H54 (cell line): ENCODE data around the gene TSG101.

Source experiments
- DNase-seq: peaks from one replicate; pipeline ENCODE4 v3.0.0; 2011; ENCODE audit warnings: low spot score, mixed read lengths; ENCODE audit not compliant: insufficient read length
- FAIRE-seq: peaks from 3 replicates; lab custom pipeline; 2011; peaks lifted over from hg19 to GRCh38; lab: Jason Lieb, UNC
- POLR2A ChIP-seq: IDR thresholded peaks from 2 replicates; pipeline ENCODE4 v1.6.1; 2011; ENCODE audit warnings: low read depth, mild to moderate bottlenecking, low read length

Gene TSG101

GRCh38 chr11:18526521-18527296, at the start of gene TSG101:
TSS of gene TSG101 (minus strand) at chr11:18526942. CDS start at chr11:18526816, 126 bp downstream.
- peak; percentile 85 for DNase-seq
- peak; percentile 94 for TF ChIP-seq POLR2A
- no peak for FAIRE-seq

- FAIRE-seq (no peak), DNase-seq (no peak)
- no peak for TF ChIP-seq POLR2A
These were observed 48.6 kb upstream of the TSG101 start for GRCh38 chr11:18575361-18575760.

- no peak for DNase-seq
- FAIRE-seq: no peak
- TF ChIP-seq POLR2A: no peak
These were observed 40.3 kb upstream of the TSG101 start for GRCh38 chr11:18567081-18567480.

GRCh38 chr11:18566406-18566805, 39.7 kb upstream of the TSG101 start:
- TF ChIP-seq POLR2A: no peak
- FAIRE-seq (no peak), DNase-seq (no peak)

GRCh38 chr11:18564149-18564548, 37.4 kb upstream of the TSG101 start:
- no peak for TF ChIP-seq POLR2A

GRCh38 chr11:18563090-18563730, 36.5 kb upstream of the TSG101 start:
- TF ChIP-seq POLR2A: no peak
- DNase-seq: no peak
- no peak for FAIRE-seq

More at GRCh38 chr11:18564149-18564548, 37.4 kb upstream of the TSG101 start:
- DNase-seq (no peak), FAIRE-seq (no peak)

- DNase-seq (no peak), FAIRE-seq (no peak)
- TF ChIP-seq POLR2A: no peak
These were observed 21.3 kb upstream of the TSG101 start for GRCh38 chr11:18548001-18548400.

GRCh38 chr11:18540207-18541009, 13.7 kb upstream of the TSG101 start:
- FAIRE-seq: peak; percentile 41
- TF ChIP-seq POLR2A: no peak
- DNase-seq: no peak

- TF ChIP-seq POLR2A: no peak
- FAIRE-seq (no peak), DNase-seq (no peak)
These were observed 9.5 kb upstream of the TSG101 start for GRCh38 chr11:18536209-18536608.

- FAIRE-seq: no peak
- no peak for TF ChIP-seq POLR2A
These were observed 7.5 kb upstream of the TSG101 start for GRCh38 chr11:18534245-18534644.

GRCh38 chr11:18533365-18533764, 6.6 kb upstream of the TSG101 start:
- DNase-seq: no peak
- no peak for FAIRE-seq
- TF ChIP-seq POLR2A: no peak

More at GRCh38 chr11:18534245-18534644, 7.5 kb upstream of the TSG101 start:
- DNase-seq: no peak

GRCh38 chr11:18527512-18527911, 770 bp upstream of the TSG101 start:
- FAIRE-seq (no peak), DNase-seq (peak; percentile 9)
- TF ChIP-seq POLR2A: no peak

- peak; percentile 8 for DNase-seq
- no peak for FAIRE-seq
- TF ChIP-seq POLR2A: no peak
These were observed 617 bp downstream of the TSG101 start for GRCh38 chr11:18526130-18526520.

- FAIRE-seq: no peak
These were observed 2.5 kb downstream of the TSG101 start for GRCh38 chr11:18524248-18524647.

More at GRCh38 chr11:18524248-18524647, 2.5 kb downstream of the TSG101 start:
- TF ChIP-seq POLR2A: no peak
- DNase-seq: no peak
